Mesothelial cell of epicardium (in vitro differentiated cells): Measurements from ENCODE around the gene DIAPH3. TPM values are rescaled to one million over a fixed set of nuclear protein-coding genes. Genes with fewer than 3 reads are reported as not detected.
A peak's percentile ranks its signal among the peaks of the same experiment; 100 is the strongest.

Experiments used
- DNase-seq, 2 experiments: peaks; one replicate each; pipeline ENCODE4 v3.0.0; 2021; ENCODE audit warnings: low spot score in 2 of 2; ENCODE audit not compliant: unreplicated experiment in 2 of 2
- H3K27ac Mint-ChIP-seq: 2 replicates; pipeline ENCODE4 v1.8.0; 2021; ENCODE audit warnings: mixed read lengths
- H3K27me3 Mint-ChIP-seq: 2 replicates; pipeline ENCODE4 v1.8.0; 2021; ENCODE audit warnings: low read depth, mixed read lengths
- H3K36me3 Mint-ChIP-seq: 2 replicates; pipeline ENCODE4 v1.8.0; 2021; ENCODE audit warnings: mixed read lengths
- H3K4me1 Mint-ChIP-seq: 2 replicates; pipeline ENCODE4 v1.8.0; 2021; ENCODE audit warnings: mixed read lengths
- H3K4me3 Mint-ChIP-seq: 2 replicates; pipeline ENCODE4 v1.8.0; 2021; ENCODE audit warnings: mild to moderate bottlenecking, moderate library complexity, mixed read lengths
- H3K9me3 Mint-ChIP-seq: 2 replicates; pipeline ENCODE4 v1.8.0; 2021; ENCODE audit warnings: mixed read lengths
- CTCF ChIP-seq: fragments of 200-600 bp; sonication (generic); IDR thresholded peaks from one replicate; pipeline ENCODE4 v1.5.0; 2021; ENCODE audit warnings: antibody characterized with exemption; ENCODE audit not compliant: unreplicated experiment
- total RNA-seq: library from RNA; stranded (reverse); gene quantifications from 3 replicates; pipeline ENCODE4 v1.2.1, GENCODE V29; 2021

DIAPH3 gene
- total RNA-seq, 1 donor from 2014 or later, result 16.8 TPM

GRCh38 chr13:59700281-59700680 lies 463.4 kb downstream of the DIAPH3 start:
- Mint-ChIP-seq H3K27me3 (no peaks in the 10 kb centered on the region), H3K36me3 (no peaks in the 10 kb centered on the region), H3K9me3 (peaks cover 3% of the 10 kb centered on the region), H3K27ac (no peak overlapping the region), H3K4me1 (peaks cover 16% of the 10 kb centered on the region), H3K4me3 (no peak overlapping the region)
- DNase-seq, result no peak
- TF ChIP-seq CTCF, result no peak

DNA sequence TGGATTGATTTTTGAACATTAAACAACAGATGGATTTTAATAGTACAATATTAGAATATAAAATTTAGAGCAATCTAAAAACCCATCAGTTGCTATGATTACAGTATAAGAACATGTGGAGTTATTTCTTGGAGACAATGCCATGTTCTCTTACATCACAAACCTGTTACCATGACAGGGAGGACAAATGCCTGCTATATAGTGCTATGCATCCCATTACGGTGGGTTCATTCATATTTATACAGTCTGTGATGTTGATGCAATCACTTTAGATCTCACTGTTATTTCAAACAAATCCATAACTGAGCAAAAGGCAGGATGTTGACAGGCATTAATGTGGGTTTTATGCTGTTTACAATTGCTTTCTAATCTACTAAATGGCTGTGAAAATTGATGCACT lies 467.5 kb downstream of the DIAPH3 start:
- Mint-ChIP-seq H3K27me3 (no peaks in the 10 kb centered on the region), H3K9me3 (peaks cover 3% of the 10 kb centered on the region), H3K4me1 (peaks cover 17% of the 10 kb centered on the region), H3K36me3 (peaks cover 2% of the 10 kb centered on the region), H3K4me3 (no peak overlapping the region), H3K27ac (no peak overlapping the region)
- DNase-seq, result no peak
- no peak for TF ChIP-seq CTCF

DNA sequence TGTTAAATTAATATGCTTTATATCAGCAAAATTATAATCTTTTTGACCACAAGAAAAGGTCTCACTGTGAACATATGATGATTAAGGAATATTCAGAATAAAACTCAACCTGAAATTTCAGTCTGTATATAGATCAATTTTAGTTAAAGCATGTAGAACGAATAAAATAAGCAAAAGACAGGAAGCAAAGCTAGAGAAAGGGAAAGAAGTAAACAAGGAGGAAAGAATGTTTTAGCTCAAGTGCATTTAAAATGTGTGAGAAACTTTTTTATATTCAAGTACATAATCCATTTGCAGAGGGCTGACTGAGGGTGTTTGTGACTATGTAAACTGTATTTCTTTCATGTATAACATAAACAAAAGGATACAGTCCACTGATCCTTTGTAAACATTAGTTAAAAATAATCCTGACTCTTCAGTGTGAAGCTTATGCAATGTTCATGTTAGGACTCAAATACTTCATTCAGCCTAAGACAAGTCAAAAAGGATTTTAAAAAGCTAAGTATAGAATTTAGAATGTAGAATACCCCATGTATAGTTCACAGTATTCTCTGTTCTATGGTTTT lies 472.1 kb downstream of the DIAPH3 start:
- Mint-ChIP-seq H3K27me3 (no peaks in the 10 kb centered on the region), H3K27ac (peak overlapping the region; percentile 73), H3K4me1 (peaks cover 44% of the 10 kb centered on the region), H3K9me3 (no peaks in the 10 kb centered on the region), H3K4me3 (no peak overlapping the region), H3K36me3 (peaks cover 2% of the 10 kb centered on the region)
- no peak for TF ChIP-seq CTCF
- no peak for DNase-seq

DNA sequence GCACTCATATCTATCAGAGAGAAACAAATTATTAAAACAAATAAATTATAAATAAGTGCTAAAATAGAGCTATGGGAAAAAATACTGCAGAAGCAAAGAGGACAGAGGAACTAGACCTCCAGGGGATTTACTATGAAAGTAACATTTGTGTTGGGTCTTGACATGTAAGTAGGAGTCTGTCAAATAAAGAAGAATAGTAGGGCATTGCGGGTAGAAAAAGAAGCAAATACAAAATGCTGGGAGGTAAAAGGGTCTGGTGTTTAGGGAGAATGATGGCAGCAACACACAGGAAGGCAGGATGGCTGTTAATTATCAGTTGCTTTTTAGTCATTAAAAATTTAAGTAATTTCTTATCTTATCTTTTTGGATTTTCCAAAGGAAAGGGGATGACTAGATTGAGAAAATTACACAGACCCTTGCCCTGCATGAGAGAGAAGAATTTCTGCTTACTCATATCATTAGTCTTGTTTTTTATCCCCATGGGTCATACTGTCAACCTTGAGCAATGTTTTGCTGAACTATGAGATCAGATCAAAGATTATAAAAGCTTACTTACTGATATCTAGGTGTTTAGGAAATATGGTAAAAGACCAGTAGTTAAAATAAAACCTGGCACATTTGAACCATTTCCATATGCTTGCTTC lies 472.7 kb downstream of the DIAPH3 start:
- H3K27ac Mint-ChIP-seq, result peak overlapping the region; percentile 73
- H3K36me3 Mint-ChIP-seq, result peaks cover 2% of the 10 kb centered on the region
- H3K4me3 Mint-ChIP-seq, result no peak overlapping the region
- H3K9me3 Mint-ChIP-seq, result no peaks in the 10 kb centered on the region
- TF ChIP-seq CTCF, result no peak
- peaks cover 50% of the 10 kb centered on the region for H3K4me1 Mint-ChIP-seq
- DNase-seq, result no peak
- no peaks in the 10 kb centered on the region for H3K27me3 Mint-ChIP-seq

- Mint-ChIP-seq H3K9me3 (no peaks in the 10 kb centered on the region), H3K36me3 (peaks cover 2% of the 10 kb centered on the region), H3K4me1 (peaks cover 68% of the 10 kb centered on the region), H3K27ac (peak overlapping the region; percentile 80), H3K27me3 (no peaks in the 10 kb centered on the region), H3K4me3 (no peak overlapping the region)
- DNase-seq, result no peak
- TF ChIP-seq CTCF, result no peak
Measured at GRCh38 chr13:59689057-59689456, 474.7 kb downstream of the DIAPH3 start.
